GM12878 (cell line): ENCODE results near the gene SLC34A3. TPM values are rescaled to one million over a fixed set of nuclear protein-coding genes. Genes with fewer than 3 reads are reported as not detected.

Experiments used
- ASH2L ChIP-seq: fragments of 300-600, 200-600 bp; sonication (generic); IDR thresholded peaks from 2 replicates; pipeline ENCODE4 v1.6.1; 2017; ENCODE audit warnings: low read depth, mild to moderate bottlenecking, borderline replicate concordance
- CBX5 ChIP-seq: sonication (generic); IDR thresholded peaks from 2 replicates; pipeline ENCODE4 v1.6.1; 2016; ENCODE audit warnings: low read depth, moderate library complexity, mild to moderate bottlenecking, inconsistent platforms
- CHD1 ChIP-seq: IDR thresholded peaks from 2 replicates; pipeline ENCODE4 v1.6.1; 2012; ENCODE audit warnings: low read depth, low read length, improper control_type of control experiment
- CHD2 ChIP-seq: IDR thresholded peaks from 2 replicates; pipeline ENCODE4 v1.6.1; 2011; ENCODE audit warnings: low read depth, low read length, improper control_type of control experiment, borderline replicate concordance
- CHD4 ChIP-seq: fragments of 200-600 bp; sonication (generic); IDR thresholded peaks from 2 replicates; pipeline ENCODE4 v1.6.1; 2016; ENCODE audit warnings: mild to moderate bottlenecking
- E2F8 ChIP-seq: fragments of 450-650 bp; IDR thresholded peaks from 2 replicates; pipeline ENCODE4 v1.6.1; 2018; ENCODE audit warnings: mild to moderate bottlenecking, low read depth, moderate library complexity; ENCODE audit not compliant: partially characterized antibody
- EED ChIP-seq: sonication (generic); IDR thresholded peaks from 2 replicates; pipeline ENCODE4 v1.6.1; 2016; ENCODE audit warnings: antibody characterized with exemption, low read depth
- FOXM1 ChIP-seq: IDR thresholded peaks from 2 replicates; pipeline ENCODE4 v1.6.1; 2012; ENCODE audit warnings: low read depth, mild to moderate bottlenecking, inconsistent platforms, low read length, moderate library complexity
- HDAC6 ChIP-seq: fragments of 200-600 bp; sonication (generic); IDR thresholded peaks from one replicate; pipeline ENCODE4 v1.8.0; 2017; ENCODE audit warnings: antibody characterized with exemption; ENCODE audit not compliant: unreplicated experiment
- LARP7 ChIP-seq: fragments of 450-650 bp; IDR thresholded peaks from 2 replicates; pipeline ENCODE4 v1.6.1; 2017; ENCODE audit warnings: mild to moderate bottlenecking
- MEF2B ChIP-seq: fragments of 450-650 bp; IDR thresholded peaks from 2 replicates; pipeline ENCODE4 v1.6.1; 2018; ENCODE audit warnings: mild to moderate bottlenecking, moderate library complexity; ENCODE audit not compliant: partially characterized antibody, poor library complexity, severe bottlenecking
- MTA2 ChIP-seq: fragments of 450-650 bp; IDR thresholded peaks from 2 replicates; pipeline ENCODE4 v1.6.1; 2016; ENCODE audit warnings: low read depth, mild to moderate bottlenecking, moderate library complexity
- MTA3 ChIP-seq: IDR thresholded peaks from 2 replicates; pipeline ENCODE4 v1.6.1; 2012; ENCODE audit warnings: low read length, inconsistent platforms, borderline replicate concordance
- NBN ChIP-seq: fragments of 450-650 bp; IDR thresholded peaks from 2 replicates; pipeline ENCODE4 v1.6.1; 2016
- POU2F2 ChIP-seq: IDR thresholded peaks from 3 replicates; pipeline ENCODE4 v1.6.1; 2011; ENCODE audit warnings: low read depth, mild to moderate bottlenecking, low read length, borderline replicate concordance
- RUNX3 ChIP-seq: IDR thresholded peaks from 2 replicates; pipeline ENCODE4 v1.6.1; 2012; ENCODE audit warnings: low read length, inconsistent platforms
- SIN3A ChIP-seq: IDR thresholded peaks from 2 replicates; pipeline ENCODE4 v1.6.1; 2012; ENCODE audit warnings: low read depth, low read length, improper control_type of control experiment
- SMC3 ChIP-seq: IDR thresholded peaks from 2 replicates; pipeline ENCODE4 v1.6.1; 2011; ENCODE audit warnings: low read length, improper control_type of control experiment, borderline replicate concordance
- ZNF207 ChIP-seq: fragments of 450-650 bp; IDR thresholded peaks from 2 replicates; pipeline ENCODE4 v1.6.1; 2014; ENCODE audit warnings: antibody characterized with exemption, mild to moderate bottlenecking, borderline replicate concordance
- ZZZ3 ChIP-seq: IDR thresholded peaks from 2 replicates; pipeline ENCODE4 v1.6.1; 2011; ENCODE audit warnings: low read depth; ENCODE audit not compliant: control insufficient read depth, insufficient read length
- polyA plus RNA-seq, 11 experiments: library from polyadenylated mRNA; depleted of rRNA in 4 of 11; unstranded in 6 of 11; stranded (reverse) in 5 of 11; fragments of >200 nt; fragmentation: Nextera tagmentation in 4 of 11; fragmentation: Illumina TruSeq in 1 of 11; extraction: Ambion mirVana in 4 of 11; extraction: Trizol in 1 of 11; gene quantifications; 1 replicate in 1 of 11; 2 replicates in 10 of 11; pipeline versions ENCODE4 v1.2.1 to v1.2.3, GENCODE V29; 2011 to 2016; ENCODE audit warnings: inconsistent platforms in 2 of 11, missing spikeins in 2 of 11, low read depth in 1 of 11
- total RNA-seq, 4 experiments: library from RNA; depleted of rRNA in 3 of 4; stranded (reverse); fragments of >200 nt in 3 of 4; fragmentation: Illumina TruSeq in 1 of 4; extraction: Trizol in 1 of 4; gene quantifications; 2 replicates each; pipeline versions ENCODE4 v1.2.1 to v1.2.3, GENCODE V29; 2013 to 2021
- TF ChIP-seq, protein P1 (sequence below): fragments of 450-650 bp; IDR thresholded peaks from 2 replicates; pipeline ENCODE4 v1.6.1; 2016; ENCODE audit warnings: mild to moderate bottlenecking, moderate library complexity, borderline replicate concordance
- TF ChIP-seq, protein P2 (sequence below): IDR thresholded peaks from 2 replicates; pipeline ENCODE4 v1.6.1; 2011; ENCODE audit warnings: low read depth, low read length, improper control_type of control experiment, borderline replicate concordance
- TF ChIP-seq, protein P3 (sequence below): IDR thresholded peaks from 2 replicates; pipeline ENCODE4 v1.6.1; 2011; ENCODE audit warnings: mild to moderate bottlenecking, low read depth, low read length, moderate library complexity; ENCODE audit not compliant: insufficient replicate concordance

SLC34A3 gene
- total and polyA plus RNA-seq, 10 of the 15 experiments (the other 5 are each of a cell fraction or from before 2014, with no cell fraction given) = not detected

- TF ChIP-seq ASH2L (no peak), MEF2B (no peak), EED (no peak), NBN (peak; percentile 55), CHD4 (no peak), RUNX3 (no peak), HDAC6 (peak; percentile 88), SMC3 (no peak), CHD1 (0 out of 2 replicates have a peak, but pooled peaks have one; percentile 83), FOXM1 (no peak), E2F8 (no peak), MTA3 (no peak), ZNF207 (peak; percentile 84), ZZZ3 (no peak), CBX5 (no peak), CHD2 (peak; percentile 98), POU2F2 (peak; percentile 97), MTA2 (no peak), LARP7 (peak; percentile 96), SIN3A (0 out of 2 replicates have a peak, but pooled peaks have one; percentile 30)
- TF ChIP-seq, protein P1, sequence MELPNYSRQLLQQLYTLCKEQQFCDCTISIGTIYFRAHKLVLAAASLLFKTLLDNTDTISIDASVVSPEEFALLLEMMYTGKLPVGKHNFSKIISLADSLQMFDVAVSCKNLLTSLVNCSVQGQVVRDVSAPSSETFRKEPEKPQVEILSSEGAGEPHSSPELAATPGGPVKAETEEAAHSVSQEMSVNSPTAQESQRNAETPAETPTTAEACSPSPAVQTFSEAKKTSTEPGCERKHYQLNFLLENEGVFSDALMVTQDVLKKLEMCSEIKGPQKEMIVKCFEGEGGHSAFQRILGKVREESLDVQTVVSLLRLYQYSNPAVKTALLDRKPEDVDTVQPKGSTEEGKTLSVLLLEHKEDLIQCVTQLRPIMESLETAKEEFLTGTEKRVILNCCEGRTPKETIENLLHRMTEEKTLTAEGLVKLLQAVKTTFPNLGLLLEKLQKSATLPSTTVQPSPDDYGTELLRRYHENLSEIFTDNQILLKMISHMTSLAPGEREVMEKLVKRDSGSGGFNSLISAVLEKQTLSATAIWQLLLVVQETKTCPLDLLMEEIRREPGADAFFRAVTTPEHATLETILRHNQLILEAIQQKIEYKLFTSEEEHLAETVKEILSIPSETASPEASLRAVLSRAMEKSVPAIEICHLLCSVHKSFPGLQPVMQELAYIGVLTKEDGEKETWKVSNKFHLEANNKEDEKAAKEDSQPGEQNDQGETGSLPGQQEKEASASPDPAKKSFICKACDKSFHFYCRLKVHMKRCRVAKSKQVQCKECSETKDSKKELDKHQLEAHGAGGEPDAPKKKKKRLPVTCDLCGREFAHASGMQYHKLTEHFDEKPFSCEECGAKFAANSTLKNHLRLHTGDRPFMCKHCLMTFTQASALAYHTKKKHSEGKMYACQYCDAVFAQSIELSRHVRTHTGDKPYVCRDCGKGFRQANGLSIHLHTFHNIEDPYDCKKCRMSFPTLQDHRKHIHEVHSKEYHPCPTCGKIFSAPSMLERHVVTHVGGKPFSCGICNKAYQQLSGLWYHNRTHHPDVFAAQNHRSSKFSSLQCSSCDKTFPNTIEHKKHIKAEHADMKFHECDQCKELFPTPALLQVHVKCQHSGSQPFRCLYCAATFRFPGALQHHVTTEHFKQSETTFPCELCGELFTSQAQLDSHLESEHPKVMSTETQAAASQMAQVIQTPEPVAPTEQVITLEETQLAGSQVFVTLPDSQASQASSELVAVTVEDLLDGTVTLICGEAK = peak; percentile 41; the same call in 1 of the 2 replicates
- TF ChIP-seq, protein P2, sequence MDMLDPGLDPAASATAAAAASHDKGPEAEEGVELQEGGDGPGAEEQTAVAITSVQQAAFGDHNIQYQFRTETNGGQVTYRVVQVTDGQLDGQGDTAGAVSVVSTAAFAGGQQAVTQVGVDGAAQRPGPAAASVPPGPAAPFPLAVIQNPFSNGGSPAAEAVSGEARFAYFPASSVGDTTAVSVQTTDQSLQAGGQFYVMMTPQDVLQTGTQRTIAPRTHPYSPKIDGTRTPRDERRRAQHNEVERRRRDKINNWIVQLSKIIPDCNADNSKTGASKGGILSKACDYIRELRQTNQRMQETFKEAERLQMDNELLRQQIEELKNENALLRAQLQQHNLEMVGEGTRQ = no peak; the same call in 1 of the 2 replicates
- TF ChIP-seq, protein P3, sequence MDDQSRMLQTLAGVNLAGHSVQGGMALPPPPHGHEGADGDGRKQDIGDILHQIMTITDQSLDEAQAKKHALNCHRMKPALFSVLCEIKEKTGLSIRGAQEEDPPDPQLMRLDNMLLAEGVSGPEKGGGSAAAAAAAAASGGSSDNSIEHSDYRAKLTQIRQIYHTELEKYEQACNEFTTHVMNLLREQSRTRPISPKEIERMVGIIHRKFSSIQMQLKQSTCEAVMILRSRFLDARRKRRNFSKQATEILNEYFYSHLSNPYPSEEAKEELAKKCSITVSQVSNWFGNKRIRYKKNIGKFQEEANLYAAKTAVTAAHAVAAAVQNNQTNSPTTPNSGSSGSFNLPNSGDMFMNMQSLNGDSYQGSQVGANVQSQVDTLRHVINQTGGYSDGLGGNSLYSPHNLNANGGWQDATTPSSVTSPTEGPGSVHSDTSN = peak; percentile 100
Observed at GRCh38 chr9:137240841-137241489, 10.3 kb downstream of the SLC34A3 start, which contains the start of gene TUBB4B (continued).
